Stomach (tissue), 9 donors: ENCODE results near the gene HECW1. TPM values are rescaled to one million over a fixed set of nuclear protein-coding genes. Genes with fewer than 3 reads are reported as not detected.

Source experiments
- DNase-seq, 2 donors: peaks; one replicate each; pipeline versions ENCODE4 v3.0.0 to v3.0.0-alpha.2; 2013 to 2019
- H3K27ac ChIP-seq, 5 donors: fragments of 200-600 bp in 4 of 5; sonication (generic) in 4 of 5; one replicate each; pipeline ENCODE4 v1.5.1; 2013 to 2019; ENCODE audit warnings: mild to moderate bottlenecking in 1 of 5, moderate library complexity in 1 of 5
- H3K27me3 ChIP-seq, 3 donors: fragments of 200-600 bp; sonication (generic); one replicate each; pipeline ENCODE4 v1.5.1; 2017 to 2019; ENCODE audit warnings: mixed run types in 1 of 3
- H3K36me3 ChIP-seq, 4 donors: fragments of 200-600 bp; sonication (generic); 1 replicate in 3 of 4; 2 replicates in 1 of 4; pipeline ENCODE4 v1.5.1; 2016 to 2019
- H3K4me1 ChIP-seq, 4 donors: fragments of 200-600 bp; sonication (generic); one replicate each; pipeline ENCODE4 v1.5.1; 2016 to 2019
- H3K4me3 ChIP-seq, 4 donors: fragments of 200-600 bp; sonication (generic) in 3 of 4; one replicate each; pipeline ENCODE4 v1.5.1; 2016 to 2019; ENCODE audit warnings: mild to moderate bottlenecking in 1 of 4
- H3K9me3 ChIP-seq, 4 donors: fragments of 200-600 bp; sonication (generic); one replicate each; pipeline ENCODE4 v1.5.1; 2016 to 2019
- EP300 ChIP-seq: sonication (generic); formaldehyde crosslinking; IDR thresholded peaks from one replicate; pipeline ENCODE4 v1.6.1; 2017; ENCODE audit warnings: antibody characterized with exemption
- POLR2A ChIP-seq, 4 donors: fragments of 450-650 bp; IDR thresholded peaks; one replicate each; pipeline ENCODE4 v1.6.1; 2016; ENCODE audit warnings: antibody characterized with exemption in 4 of 4, control low read depth in 2 of 4, mild to moderate bottlenecking in 1 of 4, moderate library complexity in 1 of 4
- POLR2AphosphoS5 ChIP-seq, 3 donors: sonication (generic); formaldehyde crosslinking; IDR thresholded peaks; one replicate each; pipeline ENCODE4 v1.6.1; 2016; ENCODE audit warnings: antibody characterized with exemption in 3 of 3
- WGBS, 5 donors: extraction: QIAGEN DNeasy Blood & Tissue Kit in 3 of 5; methylation state at CpG; one replicate each; pipeline versions ENCODE4 v1.1.5 to v1.1.7; 2013 to 2018; 5-methylcytosine and 5-hydroxymethylcytosine counted together
- intact Hi-C: fragments of 100-400 bp; cut with DNase I; formaldehyde crosslinking; loops from one replicate; pipeline ENCODE4 v1.15.1; 2023; ENCODE audit warnings: low total_unique reads
- polyA plus RNA-seq, 3 donors: library from polyadenylated mRNA; stranded (reverse); fragments of 200-250 nt; gene quantifications; one replicate each; pipeline ENCODE4 v1.2.3, GENCODE V29; 2013
- total RNA-seq, 5 donors: library from RNA; depleted of rRNA; stranded (reverse); fragments of >200 nt; gene quantifications; one replicate each; pipeline versions ENCODE4 v1.1.0 to v1.2.3, GENCODE V29; 2014 to 2016
- TF ChIP-seq, protein P1 (sequence below), 7 experiments: fragments of 450-650 bp in 4 of 7; fragments of 200-600 bp in 3 of 7; sonication (generic) in 3 of 7; IDR thresholded peaks; one replicate each; pipeline ENCODE4 v1.5.1; 2016 to 2019; ENCODE audit warnings: antibody characterized with exemption in 7 of 7, control low read depth in 2 of 7, mild to moderate bottlenecking in 1 of 7
- donor health status: healthy with polysubstance abuse.
- donor health status: Bipolar disorder and iron deficiency.
- donor health status: healthy.

Gene HECW1
- total and polyA plus RNA-seq, 8 donors = 0.29 to 11.1 (median 1.4) TPM; not detected in 1

DNA sequence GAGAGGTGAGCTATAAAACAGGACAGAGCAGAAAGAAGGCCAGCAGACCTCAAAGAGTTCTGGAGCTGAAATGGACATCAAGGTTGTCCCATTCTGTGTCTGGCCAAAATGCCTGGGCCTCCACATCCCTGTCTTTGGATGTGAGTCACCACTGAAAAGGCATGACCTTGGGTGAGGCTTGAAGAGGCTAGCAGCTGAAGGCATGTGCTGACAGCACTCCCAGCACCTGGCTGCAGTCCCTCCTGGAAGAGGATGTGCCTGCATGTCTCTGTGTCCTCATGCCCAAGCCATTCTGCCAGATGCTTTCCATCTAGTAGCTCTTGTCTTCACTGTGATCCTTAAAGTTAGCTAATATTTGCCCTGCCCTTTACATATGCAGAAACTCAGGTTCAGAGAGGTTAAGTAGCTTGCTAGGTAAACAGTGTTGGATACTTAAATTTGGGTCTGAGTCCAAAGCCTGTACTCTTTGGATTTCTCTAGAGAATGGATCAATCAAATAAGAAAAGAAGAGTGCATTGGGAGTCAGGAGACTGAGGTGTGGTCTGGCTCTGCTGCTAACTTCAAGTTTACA, 35.8 kb downstream of the HECW1 start:
- H3K27ac ChIP-seq = no peak overlapping the region
- no peak for TF ChIP-seq POLR2A (IDR thresholded peaks at IDR 0.05)
- TF ChIP-seq POLR2AphosphoS5 (IDR thresholded peaks at IDR 0.05) = no peak
- TF ChIP-seq EP300 = no peak
- TF ChIP-seq, protein P1, sequence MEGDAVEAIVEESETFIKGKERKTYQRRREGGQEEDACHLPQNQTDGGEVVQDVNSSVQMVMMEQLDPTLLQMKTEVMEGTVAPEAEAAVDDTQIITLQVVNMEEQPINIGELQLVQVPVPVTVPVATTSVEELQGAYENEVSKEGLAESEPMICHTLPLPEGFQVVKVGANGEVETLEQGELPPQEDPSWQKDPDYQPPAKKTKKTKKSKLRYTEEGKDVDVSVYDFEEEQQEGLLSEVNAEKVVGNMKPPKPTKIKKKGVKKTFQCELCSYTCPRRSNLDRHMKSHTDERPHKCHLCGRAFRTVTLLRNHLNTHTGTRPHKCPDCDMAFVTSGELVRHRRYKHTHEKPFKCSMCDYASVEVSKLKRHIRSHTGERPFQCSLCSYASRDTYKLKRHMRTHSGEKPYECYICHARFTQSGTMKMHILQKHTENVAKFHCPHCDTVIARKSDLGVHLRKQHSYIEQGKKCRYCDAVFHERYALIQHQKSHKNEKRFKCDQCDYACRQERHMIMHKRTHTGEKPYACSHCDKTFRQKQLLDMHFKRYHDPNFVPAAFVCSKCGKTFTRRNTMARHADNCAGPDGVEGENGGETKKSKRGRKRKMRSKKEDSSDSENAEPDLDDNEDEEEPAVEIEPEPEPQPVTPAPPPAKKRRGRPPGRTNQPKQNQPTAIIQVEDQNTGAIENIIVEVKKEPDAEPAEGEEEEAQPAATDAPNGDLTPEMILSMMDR (IDR thresholded peaks at IDR 0.05) = no peak
- H3K36me3 ChIP-seq = no peaks in the 10 kb centered on the region
- intact Hi-C loops = no loop called here
- peaks cover 0 to 9% (median 0%) of the 10 kb centered on the region in 3 donors for H3K27me3 ChIP-seq
- H3K4me3 ChIP-seq = no peak overlapping the region
- no peaks in the 10 kb centered on the region for H3K9me3 ChIP-seq
- DNase-seq = no peak
- H3K4me1 ChIP-seq = no peaks in the 10 kb centered on the region

DNA sequence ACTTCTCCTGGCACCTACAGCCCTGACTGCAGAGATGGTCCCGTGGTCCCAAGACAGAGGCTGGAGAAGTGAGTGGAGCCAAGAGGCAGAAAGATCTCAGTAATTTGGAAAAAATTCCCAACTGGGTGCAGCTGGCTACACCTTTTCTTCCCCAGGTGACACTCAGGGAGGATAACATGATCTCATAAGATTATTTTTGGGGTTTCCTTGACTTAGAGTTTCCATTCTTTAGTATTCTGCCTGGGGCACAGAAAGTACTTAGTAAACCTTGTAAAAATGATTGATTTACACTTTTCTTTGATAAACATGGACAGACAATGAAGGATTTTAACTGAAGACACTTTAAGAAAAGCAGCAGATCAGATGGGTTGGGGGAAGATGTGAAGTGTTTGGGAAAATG, 38.6 kb downstream of the HECW1 start:
- TF ChIP-seq POLR2AphosphoS5 (IDR thresholded peaks at IDR 0.05) = no peak
- no peak for TF ChIP-seq EP300
- TF ChIP-seq POLR2A (IDR thresholded peaks at IDR 0.05) = no peak
- TF ChIP-seq, protein P1 (IDR thresholded peaks at IDR 0.05) = no peak
- Histone ChIP-seq H3K9me3 (no peaks in the 10 kb centered on the region), H3K4me1 (no peaks in the 10 kb centered on the region), H3K4me3 (no peak overlapping the region), H3K27ac (no peak overlapping the region), H3K27me3 (peaks cover 0 to 3% (median 0%) of the 10 kb centered on the region in 3 donors), H3K36me3 (no peaks in the 10 kb centered on the region)
- WGBS, 5 donors = 72 to 100% (median 87%) methylated on average over 1 of the region's 1 CpG
- DNase-seq = no peak
- intact Hi-C loops = no loop called here

DNA sequence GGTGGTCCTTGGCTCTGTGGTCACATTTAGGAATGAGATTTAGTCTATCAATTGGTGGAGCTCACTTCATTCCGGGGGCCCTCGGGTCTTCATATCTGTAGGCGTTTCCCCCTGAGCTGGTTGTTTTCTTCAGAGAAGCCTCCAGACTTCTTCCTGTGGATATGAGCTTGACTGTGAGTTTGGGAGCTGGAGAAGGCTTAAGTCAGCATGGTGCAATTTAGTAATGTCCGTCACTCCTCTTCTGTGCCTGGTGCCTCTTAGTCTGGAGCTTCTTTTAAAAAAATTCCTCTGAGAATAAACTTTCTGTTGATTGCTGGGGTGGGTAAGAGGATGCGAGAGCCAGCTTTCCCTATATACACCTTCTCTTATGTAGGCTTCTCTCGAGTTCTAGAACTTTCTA, 40.2 kb downstream of the HECW1 start:
- no peak overlapping the region for H3K4me3 ChIP-seq
- TF ChIP-seq POLR2A (IDR thresholded peaks at IDR 0.05) (no peak), EP300 (no peak), POLR2AphosphoS5 (IDR thresholded peaks at IDR 0.05) (no peak)
- TF ChIP-seq, protein P1 (IDR thresholded peaks at IDR 0.05) = no peak
- peaks cover 0 to 3% (median 0%) of the 10 kb centered on the region in 3 donors for H3K27me3 ChIP-seq
- H3K9me3 ChIP-seq = no peaks in the 10 kb centered on the region
- H3K4me1 ChIP-seq = no peaks in the 10 kb centered on the region
- H3K27ac ChIP-seq = no peak overlapping the region
- intact Hi-C loops = no loop called here
- H3K36me3 ChIP-seq = no peaks in the 10 kb centered on the region
- 70 to 78% (median 71%) methylated on average over 6 of the region's 6 CpGs for WGBS, 5 donors
- no peak for DNase-seq

DNA sequence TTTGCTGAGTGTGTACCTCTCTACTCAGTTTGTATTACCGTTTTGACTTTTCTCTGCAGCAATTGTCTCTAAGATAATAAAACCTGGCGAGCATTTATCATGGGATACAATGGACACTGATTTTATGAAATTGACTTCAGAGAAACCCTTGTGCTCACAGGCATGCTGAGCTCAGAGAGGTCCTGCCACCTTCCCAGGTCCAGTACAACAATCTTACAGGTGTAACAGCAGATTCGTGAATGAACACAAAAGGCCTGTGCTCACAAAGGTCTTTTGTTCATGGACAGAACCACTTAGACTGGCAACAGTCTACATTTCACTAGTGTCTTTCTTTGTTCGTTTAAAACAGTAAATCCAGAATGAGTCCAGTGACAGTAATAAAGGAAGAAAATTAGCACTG, 43.2 kb downstream of the HECW1 start:
- no peaks in the 10 kb centered on the region for H3K4me1 ChIP-seq
- H3K27me3 ChIP-seq = peaks cover 0 to 3% (median 0%) of the 10 kb centered on the region in 3 donors
- no peaks in the 10 kb centered on the region for H3K36me3 ChIP-seq
- no peaks in the 10 kb centered on the region for H3K9me3 ChIP-seq
- intact Hi-C loops = no loop called here
- no peak overlapping the region for H3K27ac ChIP-seq
- WGBS, 5 donors = 36 to 61% (median 42%) methylated on average over 4 of the region's 4 CpGs
- no peak for DNase-seq
- TF ChIP-seq POLR2A (IDR thresholded peaks at IDR 0.05) = no peak
- TF ChIP-seq EP300 = no peak
- no peak overlapping the region for H3K4me3 ChIP-seq

DNA sequence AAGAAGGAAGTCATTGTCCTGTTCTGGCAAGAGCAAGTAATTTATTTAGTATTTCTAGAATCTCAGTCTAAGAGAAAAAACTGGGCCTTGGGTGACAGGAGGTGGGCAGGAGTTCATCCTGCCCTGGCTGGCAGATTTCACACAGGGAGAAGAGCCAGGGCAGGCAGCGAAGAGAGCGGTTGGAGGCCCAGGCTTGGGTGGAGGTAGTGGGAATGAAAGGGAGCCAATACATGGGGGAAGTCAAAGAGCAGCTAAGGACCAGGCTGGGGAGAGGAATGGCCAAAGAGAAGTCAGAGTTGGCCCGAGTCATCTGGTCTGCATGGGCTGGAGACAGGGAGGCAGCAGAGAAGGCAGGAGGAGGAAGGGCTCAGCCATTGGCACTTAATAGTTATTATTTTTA, 51.4 kb downstream of the HECW1 start:
- H3K4me1 ChIP-seq = no peaks in the 10 kb centered on the region
- no peaks in the 10 kb centered on the region for H3K9me3 ChIP-seq
- DNase-seq = no peak
- H3K27ac ChIP-seq = no peak overlapping the region
- 90 to 96% (median 95%) methylated on average over 3 of the region's 3 CpGs for WGBS, 5 donors
- no peak for TF ChIP-seq POLR2A (IDR thresholded peaks at IDR 0.05)
- no peak for TF ChIP-seq EP300
- TF ChIP-seq POLR2AphosphoS5 (IDR thresholded peaks at IDR 0.05) = no peak
- H3K36me3 ChIP-seq = no peaks in the 10 kb centered on the region
- no peaks in the 10 kb centered on the region for H3K27me3 ChIP-seq
- no peak overlapping the region for H3K4me3 ChIP-seq
- intact Hi-C loops = no loop called here
